ENCODE data around the gene RBPJ.

Gene RBPJ

DNA sequence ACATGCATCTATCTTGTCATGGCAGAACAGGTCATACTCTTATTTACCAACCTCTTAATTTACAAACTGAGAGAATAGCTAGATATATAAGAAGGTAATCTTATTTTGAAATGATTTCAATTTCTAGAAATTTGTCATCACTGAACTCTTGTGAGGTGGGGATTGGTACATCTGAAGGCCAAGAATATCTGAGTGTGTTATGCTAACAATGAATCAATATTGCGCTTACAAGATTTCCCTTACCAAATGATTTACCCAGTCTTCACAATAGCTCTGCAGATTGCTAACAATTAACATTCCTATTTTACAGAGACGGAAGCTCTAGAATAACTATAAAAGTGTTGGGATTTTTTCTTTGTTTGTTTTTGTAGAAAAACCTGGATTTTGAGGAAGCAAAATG, 48.3 kb downstream of the RBPJ start:
- TF ChIP-seq, protein P1, sequence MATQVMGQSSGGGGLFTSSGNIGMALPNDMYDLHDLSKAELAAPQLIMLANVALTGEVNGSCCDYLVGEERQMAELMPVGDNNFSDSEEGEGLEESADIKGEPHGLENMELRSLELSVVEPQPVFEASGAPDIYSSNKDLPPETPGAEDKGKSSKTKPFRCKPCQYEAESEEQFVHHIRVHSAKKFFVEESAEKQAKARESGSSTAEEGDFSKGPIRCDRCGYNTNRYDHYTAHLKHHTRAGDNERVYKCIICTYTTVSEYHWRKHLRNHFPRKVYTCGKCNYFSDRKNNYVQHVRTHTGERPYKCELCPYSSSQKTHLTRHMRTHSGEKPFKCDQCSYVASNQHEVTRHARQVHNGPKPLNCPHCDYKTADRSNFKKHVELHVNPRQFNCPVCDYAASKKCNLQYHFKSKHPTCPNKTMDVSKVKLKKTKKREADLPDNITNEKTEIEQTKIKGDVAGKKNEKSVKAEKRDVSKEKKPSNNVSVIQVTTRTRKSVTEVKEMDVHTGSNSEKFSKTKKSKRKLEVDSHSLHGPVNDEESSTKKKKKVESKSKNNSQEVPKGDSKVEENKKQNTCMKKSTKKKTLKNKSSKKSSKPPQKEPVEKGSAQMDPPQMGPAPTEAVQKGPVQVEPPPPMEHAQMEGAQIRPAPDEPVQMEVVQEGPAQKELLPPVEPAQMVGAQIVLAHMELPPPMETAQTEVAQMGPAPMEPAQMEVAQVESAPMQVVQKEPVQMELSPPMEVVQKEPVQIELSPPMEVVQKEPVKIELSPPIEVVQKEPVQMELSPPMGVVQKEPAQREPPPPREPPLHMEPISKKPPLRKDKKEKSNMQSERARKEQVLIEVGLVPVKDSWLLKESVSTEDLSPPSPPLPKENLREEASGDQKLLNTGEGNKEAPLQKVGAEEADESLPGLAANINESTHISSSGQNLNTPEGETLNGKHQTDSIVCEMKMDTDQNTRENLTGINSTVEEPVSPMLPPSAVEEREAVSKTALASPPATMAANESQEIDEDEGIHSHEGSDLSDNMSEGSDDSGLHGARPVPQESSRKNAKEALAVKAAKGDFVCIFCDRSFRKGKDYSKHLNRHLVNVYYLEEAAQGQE (IDR thresholded peaks at IDR 0.05; ENCODE audit: insufficient read depth in 1 of 2, low read depth in 2 of 2, low read length in 2 of 2): no peak
- no peak for TF ChIP-seq FOXP2 (optimal IDR thresholded peaks at IDR 0.05; ENCODE audit: borderline replicate concordance, extremely low read depth, extremely low read length, insufficient read depth)
- no peak for TF ChIP-seq SIN3A (IDR thresholded peaks at IDR 0.05; ENCODE audit: borderline replicate concordance, insufficient read depth, low read length)
- no peak for TF ChIP-seq TAF1 (IDR thresholded peaks at IDR 0.05; ENCODE audit: borderline replicate concordance, insufficient read depth, low read length)
- TF ChIP-seq POLR2AphosphoS5 (IDR thresholded peaks at IDR 0.05; ENCODE audit: low read depth, low read length): no peak

DNA sequence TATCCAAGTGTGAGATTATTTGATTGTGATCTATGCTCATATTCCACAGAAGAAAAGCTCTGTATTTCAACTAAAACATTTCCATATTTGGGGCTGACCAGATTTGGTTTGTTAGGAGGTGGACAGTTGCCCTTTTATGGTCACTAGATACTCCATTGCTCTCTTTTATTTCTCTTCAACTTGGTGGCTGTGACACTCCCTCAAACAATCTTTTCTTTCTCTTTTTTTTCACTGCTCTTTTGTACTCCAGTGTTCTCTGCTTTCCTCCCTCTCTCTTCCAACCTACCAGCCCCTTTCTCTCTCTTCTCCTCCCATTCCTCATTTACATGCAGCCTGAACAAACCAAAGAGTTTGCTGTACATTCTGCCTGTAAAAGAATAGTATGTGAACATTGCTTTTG, 48.8 kb downstream of the RBPJ start:
- TF ChIP-seq, protein P1 (IDR thresholded peaks at IDR 0.05; ENCODE audit: insufficient read depth in 1 of 2, low read depth in 2 of 2, low read length in 2 of 2): no peak
- TF ChIP-seq FOXP2 (optimal IDR thresholded peaks at IDR 0.05; ENCODE audit: borderline replicate concordance, extremely low read depth, extremely low read length, insufficient read depth): no peak
- no peak for TF ChIP-seq TAF1 (IDR thresholded peaks at IDR 0.05; ENCODE audit: borderline replicate concordance, insufficient read depth, low read length)
- TF ChIP-seq SIN3A (IDR thresholded peaks at IDR 0.05; ENCODE audit: borderline replicate concordance, insufficient read depth, low read length): no peak
- no peak for TF ChIP-seq POLR2AphosphoS5 (IDR thresholded peaks at IDR 0.05; ENCODE audit: low read depth, low read length)

DNA sequence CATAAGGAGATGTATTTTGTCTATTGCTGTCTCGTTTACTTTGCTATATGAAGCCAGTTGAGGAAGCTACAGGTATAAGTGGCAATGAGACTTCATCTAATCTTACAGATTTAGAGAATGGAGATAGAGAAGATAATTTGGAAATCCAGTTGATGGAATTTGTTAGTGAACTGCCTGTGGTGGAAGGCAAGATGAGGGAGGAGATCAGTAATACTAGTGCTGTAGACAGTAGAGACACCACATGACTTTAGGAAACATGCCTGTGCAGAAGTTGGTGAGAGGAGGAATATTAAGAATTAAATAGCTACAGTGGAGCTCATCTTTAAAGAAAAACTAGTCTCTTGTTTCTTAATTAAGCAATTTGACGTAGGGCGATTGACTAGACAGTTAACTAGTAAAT, 51.3 kb downstream of the RBPJ start:
- no peak for TF ChIP-seq POLR2AphosphoS5 (IDR thresholded peaks at IDR 0.05; ENCODE audit: low read depth, low read length)
- no peak for TF ChIP-seq SIN3A (IDR thresholded peaks at IDR 0.05; ENCODE audit: borderline replicate concordance, insufficient read depth, low read length)
- no peak for TF ChIP-seq TAF1 (IDR thresholded peaks at IDR 0.05; ENCODE audit: borderline replicate concordance, insufficient read depth, low read length)
- TF ChIP-seq, protein P1 (IDR thresholded peaks at IDR 0.05; ENCODE audit: insufficient read depth in 1 of 2, low read depth in 2 of 2, low read length in 2 of 2): no peak
- no peak for TF ChIP-seq FOXP2 (optimal IDR thresholded peaks at IDR 0.05; ENCODE audit: borderline replicate concordance, extremely low read depth, extremely low read length, insufficient read depth)

DNA sequence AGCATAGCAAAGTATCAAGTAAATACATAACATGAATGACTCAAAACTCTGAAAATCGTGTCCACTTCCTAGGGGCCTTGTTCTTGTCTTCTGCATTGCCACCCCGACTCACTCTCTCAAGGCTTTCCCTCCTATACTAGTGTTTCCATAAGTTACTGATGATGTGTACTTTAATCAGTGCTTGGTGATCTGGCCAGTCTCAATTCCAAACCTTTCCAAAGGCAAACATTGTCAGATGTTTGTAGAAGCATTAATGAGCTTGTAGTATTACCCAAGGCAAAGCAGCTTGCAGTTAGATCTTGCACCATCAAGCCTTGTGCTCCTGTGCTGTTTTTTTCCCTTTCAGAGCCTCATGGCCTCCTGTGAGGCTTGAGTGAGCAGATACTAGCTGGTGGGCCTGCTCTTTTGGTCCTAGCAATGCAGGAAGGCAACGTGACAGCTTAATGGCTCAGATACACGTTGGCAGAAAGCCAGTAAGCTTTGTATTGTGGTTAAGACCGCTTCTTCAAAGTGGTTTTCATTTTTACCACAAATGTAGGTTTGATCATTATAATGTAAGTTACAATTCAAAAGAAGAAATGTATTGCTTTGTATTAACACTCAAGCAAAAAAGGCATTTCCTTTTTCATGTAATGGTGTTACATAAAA, 51.8 kb downstream of the RBPJ start:
- no peak for TF ChIP-seq TAF1 (IDR thresholded peaks at IDR 0.05; ENCODE audit: borderline replicate concordance, insufficient read depth, low read length)
- TF ChIP-seq POLR2AphosphoS5 (IDR thresholded peaks at IDR 0.05; ENCODE audit: low read depth, low read length): no peak
- TF ChIP-seq, protein P1 (IDR thresholded peaks at IDR 0.05; ENCODE audit: insufficient read depth in 1 of 2, low read depth in 2 of 2, low read length in 2 of 2): no peak
- no peak for TF ChIP-seq SIN3A (IDR thresholded peaks at IDR 0.05; ENCODE audit: borderline replicate concordance, insufficient read depth, low read length)

DNA sequence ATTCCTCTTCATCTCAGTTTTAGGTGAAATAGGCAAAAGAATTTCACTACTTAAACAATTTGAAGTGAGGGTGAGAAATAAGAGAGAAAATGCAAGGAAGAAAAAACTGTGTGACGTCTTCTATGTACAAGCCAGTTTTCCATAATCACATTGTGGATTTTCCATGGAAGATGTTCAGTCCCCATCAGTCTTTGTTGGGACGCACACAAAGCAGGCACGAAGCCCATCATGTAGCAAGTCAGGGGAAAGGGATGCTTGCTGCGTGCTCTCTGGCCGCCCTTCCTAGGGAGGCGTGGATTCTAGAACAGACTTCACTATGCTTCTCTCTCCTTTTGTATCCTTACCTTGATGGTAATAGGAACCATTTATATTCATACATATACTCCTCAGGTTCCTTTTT, 54.7 kb downstream of the RBPJ start:
- TF ChIP-seq, protein P1 (IDR thresholded peaks at IDR 0.05; ENCODE audit: insufficient read depth in 1 of 2, low read depth in 2 of 2, low read length in 2 of 2): no peak
- TF ChIP-seq POLR2AphosphoS5 (IDR thresholded peaks at IDR 0.05; ENCODE audit: low read depth, low read length) (no peak), TAF1 (IDR thresholded peaks at IDR 0.05; ENCODE audit: borderline replicate concordance, insufficient read depth, low read length) (no peak), SIN3A (IDR thresholded peaks at IDR 0.05; ENCODE audit: borderline replicate concordance, insufficient read depth, low read length) (no peak), FOXP2 (optimal IDR thresholded peaks at IDR 0.05; ENCODE audit: borderline replicate concordance, extremely low read depth, extremely low read length, insufficient read depth) (no peak)

All from PFSK-1 (cell line).